NCI-H1092 treated with DMSO at 0.1 percent for 48 hours (cell line): Measurements from ENCODE around the gene NKD2.
"Not testable (repeated sequence)": the region's sequence is repeated elsewhere in the genome, so short reads cannot be mapped to it uniquely, and the experiment has no call there.

Experiments used
- DNase-seq: peaks from one replicate; lab custom pipeline; 2025; lab: John Stamatoyannopoulos, UW

The NKD2 gene

DNA sequence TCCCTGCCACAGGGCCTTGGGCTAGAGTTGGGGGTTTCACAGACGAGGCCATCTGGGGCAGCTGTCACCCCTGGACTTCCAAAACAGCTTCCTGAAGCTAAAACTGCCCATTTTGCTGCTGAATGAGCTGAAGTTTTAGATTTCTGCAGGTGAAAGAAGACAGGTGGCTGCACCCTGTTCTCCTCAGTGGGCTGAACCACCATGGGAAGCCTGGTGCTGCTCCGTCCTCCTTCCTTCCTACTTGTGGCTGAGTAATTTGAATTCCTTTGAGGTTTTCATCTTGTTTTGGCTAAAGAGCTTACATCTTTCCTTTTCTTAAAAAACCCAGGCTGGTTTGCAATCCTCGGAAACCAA is 5.3 kb downstream of the NKD2 start:
- DNase-seq, result no peak

DNA sequence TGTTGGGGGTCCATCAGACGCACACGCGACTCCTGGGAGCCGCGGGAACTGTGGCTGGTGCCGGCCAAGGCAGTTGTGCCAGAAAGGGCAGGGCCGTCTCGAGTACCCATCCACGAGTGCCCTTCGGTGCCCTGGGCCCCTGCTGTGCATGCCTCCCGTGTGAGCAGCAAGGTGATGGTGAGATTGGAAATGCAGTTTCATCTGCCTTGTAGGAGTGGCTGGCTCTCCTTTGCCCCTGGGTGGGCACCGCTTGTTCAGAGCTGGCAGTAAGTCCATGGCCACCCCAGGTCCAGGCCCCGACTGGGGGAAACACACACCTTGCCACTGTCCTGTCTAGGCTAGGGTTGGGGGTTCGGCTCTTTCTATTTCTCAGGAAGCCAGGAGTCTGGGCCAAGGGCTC is 5.7 kb downstream of the NKD2 start:
- DNase-seq, result no peak

DNA sequence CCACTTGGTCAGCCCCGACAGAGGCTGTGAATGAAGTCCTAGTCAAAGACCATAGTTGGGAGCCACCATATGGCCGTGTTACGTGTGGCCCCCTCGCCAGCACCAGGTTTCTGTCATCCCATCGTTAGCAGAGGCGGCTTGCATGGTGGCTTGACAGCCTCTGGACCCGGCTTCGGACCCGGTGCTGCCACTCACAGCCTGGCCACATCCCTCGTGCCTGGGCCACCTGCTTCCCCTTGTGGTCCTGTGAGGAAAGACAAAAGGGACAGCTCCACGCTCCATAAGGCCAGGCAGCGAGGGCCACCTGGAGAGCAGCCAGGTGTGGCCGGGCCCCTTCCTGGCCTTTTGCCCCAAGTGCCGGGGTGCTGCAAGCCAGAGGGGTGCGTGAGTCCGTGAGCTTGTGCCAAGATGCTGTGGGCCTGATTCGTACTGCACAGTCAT is 6.2 kb downstream of the NKD2 start:
- peak; percentile 4 for DNase-seq

DNA sequence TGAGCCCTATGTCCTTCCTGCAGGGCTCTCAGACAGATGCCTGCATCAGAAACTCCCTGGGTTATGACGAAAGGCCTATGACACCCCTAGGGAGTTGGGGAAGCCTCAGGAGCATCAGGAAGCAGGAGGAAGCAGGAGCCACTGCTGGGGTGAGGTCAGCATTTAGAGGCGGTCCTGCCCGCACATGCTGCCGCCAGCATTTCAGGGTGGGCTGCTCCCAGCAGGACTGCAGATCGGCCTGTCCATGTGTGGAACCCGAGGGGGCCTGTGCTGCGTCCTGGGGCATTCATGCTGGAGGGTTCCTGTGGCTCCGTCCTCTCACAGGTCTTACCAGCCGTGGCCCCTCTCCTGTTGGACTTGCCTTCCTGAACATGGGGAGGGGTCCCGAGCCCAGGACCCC is 6.9 kb downstream of the NKD2 start:
- no peak for DNase-seq

DNA sequence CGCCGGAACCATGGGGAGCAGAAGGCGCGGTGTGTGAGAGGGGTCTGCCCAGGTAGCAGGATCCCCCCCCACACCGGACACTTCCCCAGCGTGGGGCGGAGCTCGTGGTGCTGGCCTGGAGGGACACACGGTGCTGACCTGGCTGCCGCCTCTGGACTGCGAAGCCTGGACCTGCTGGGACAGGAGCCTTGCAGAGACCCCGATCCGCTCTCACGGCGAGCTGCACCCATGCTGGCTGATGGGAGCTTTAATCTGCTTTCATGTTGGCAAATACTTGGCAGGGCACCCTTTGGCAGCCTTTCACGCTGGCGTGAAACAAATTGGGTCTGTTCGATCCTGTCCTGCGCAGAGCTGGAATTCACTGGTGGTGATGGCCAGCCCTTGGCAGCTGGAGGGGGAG is 7.4 kb downstream of the NKD2 start:
- DNase-seq, result no peak

DNA sequence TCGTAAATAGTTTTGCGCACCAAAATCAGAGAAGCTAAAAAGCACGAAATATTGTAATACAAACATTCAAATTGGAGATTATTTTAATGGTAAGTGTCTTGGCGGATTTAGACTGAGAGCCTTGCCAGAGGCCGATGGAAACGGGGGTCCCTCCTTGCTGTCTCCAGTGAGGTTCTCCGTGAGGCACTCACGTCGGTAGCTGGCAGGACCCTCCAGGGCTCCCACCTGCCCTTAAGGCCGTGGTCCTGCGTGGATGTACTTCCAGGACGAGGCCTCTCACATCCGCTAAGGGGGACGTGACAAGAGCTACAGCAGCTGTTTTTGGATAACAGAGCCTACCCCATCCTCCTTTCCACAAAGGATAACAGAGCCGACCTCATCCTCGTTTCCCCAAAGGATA is 7.9 kb downstream of the NKD2 start:
- DNase-seq, result no peak

DNA sequence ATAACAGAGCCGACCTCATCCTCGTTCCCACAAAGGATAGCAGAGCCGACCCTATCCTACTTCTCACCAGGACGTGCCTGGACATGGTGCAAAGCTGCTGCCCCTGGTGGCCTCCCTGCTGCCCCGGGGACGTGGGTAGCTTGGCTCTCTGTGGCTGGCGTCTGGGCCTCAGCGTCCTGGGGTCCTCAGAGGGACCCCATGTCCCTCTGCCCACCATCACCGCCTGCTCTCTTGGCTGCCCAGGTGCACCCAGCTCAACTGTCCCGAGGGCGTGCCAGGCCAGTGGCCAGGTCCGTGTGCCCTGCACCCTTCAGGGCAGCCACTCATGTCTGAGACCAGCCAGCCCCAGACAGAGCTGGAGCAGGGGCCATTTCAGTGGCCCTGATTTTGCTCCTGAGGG is 8.5 kb downstream of the NKD2 start:
- no peak for DNase-seq

DNA sequence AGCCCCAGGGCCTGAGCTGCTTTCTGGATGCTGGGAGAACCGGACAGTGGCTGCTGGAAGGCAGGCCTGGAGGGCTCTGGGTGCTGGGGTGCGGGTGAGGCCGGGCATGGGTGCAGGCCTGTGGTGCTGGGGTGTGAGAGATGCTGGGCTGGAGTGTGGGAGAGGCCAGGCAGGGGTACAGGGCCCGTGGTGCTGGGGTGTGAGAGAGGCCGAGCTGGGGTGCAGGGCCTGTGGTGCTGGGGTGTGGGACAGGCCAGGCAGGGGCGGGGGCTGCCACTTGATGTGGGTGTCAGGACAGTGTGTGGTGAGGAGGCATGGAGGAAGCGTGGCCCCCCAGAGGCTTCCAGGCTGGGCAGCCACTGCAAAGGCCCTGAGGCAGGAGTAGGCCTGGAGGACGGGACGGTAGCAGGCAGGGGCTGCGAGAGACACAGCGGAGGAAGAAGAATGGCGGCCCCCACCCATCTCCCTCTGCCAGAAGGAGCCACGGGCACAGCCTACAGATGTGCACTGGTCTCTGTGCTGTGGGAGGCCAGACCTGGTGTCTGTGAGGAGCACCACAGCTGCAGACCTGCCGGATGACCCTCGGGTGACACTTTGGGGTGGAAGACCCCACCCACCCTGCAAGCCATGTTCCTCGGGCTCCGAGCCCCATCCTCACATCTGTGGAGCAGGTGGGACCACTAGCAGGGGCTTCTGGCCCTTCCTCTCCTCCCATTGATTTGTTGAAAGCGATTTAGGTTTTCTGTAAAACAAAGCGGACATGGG is 9.3 kb downstream of the NKD2 start:
- no peak for DNase-seq

DNA sequence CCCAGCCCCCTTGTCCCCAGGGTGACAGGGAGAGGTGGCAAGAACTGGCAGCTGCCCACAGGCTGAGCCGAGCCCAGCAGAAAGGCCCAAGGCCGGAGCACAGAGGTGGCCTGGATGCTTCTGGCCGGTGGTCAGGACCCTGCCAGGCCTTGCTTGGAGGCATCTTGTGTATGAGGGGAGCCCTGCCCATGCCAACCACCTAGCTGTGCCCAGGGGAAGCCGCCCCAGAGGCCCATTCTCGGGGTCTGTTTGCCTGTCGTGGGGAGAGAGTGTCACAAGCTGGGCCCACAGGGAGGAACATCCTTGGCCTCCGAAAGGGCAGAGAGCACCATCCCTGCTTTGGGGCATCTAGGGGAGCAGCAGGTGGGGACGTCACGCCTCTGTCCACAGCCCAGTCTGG is 10.0 kb downstream of the NKD2 start:
- no peak for DNase-seq

DNA sequence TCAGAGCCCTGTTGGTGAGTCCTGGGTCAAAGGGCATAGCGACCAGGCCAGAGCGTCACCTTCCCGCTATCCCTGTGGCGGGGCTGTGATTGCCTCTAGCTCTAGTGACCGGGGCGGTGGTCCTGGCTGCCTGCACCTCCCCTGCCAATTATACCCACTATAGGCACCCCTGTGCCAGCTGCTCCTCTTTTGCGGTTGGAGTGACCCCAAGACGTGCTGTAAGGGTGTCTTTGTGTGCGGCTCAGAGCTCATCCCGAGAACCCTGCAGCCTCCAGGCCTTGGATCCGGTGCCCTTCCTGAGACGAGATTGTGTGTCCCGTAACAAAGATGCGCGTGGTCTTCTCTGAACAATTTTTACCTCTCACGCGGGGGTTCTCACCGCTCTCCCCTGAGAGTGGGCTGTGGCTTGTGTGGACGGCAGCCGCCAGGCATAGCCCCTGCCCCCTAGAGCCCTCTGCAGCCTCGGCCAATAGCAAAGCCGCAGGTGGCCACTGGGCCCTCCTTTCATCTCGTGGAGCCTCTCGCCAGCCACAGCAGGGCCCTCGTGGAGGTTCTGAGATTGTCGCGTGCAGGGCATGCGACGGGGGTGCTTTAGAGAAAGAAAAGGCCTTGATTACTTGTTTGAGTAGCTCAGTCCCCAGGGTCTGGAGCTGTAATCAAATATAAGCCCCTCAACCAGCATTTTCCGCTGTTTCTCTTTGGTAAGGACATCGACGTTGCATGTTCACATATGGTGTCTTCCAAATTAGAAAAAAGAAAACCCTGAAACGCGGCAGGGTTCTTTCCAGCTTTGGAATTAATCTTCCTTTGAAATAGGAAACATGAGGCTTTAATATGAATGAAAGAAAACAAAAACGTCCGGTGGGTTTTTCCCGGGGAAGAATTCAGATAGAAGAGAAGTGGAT is 10.7 kb downstream of the NKD2 start:
- no peak for DNase-seq

DNA sequence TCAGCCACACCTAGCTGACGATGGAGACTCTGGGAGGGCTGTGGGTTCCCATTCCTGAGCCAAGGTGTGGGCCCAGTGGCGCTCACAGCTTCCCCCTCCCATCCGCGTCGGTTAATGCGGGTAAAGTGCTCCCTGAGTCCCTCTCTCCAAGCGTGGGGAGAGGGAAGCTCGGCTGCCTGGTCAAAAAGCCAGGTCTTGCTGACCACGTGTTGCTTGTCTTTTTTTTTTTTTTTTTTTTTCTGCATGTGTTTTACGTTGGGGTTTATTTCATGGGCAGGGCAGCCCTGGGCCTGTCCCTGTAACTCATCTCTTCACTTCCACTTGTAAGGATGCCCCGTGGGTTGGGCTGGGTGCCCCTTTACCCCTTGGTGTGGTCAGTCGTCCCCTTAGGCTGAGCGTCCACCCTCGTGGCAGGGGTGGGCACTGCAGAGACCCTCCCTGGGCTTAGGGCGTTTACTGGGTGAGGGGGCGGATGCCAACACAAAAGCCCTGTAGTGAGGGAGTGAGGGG is 11.9 kb downstream of the NKD2 start:
- DNase-seq, result no peak

DNA sequence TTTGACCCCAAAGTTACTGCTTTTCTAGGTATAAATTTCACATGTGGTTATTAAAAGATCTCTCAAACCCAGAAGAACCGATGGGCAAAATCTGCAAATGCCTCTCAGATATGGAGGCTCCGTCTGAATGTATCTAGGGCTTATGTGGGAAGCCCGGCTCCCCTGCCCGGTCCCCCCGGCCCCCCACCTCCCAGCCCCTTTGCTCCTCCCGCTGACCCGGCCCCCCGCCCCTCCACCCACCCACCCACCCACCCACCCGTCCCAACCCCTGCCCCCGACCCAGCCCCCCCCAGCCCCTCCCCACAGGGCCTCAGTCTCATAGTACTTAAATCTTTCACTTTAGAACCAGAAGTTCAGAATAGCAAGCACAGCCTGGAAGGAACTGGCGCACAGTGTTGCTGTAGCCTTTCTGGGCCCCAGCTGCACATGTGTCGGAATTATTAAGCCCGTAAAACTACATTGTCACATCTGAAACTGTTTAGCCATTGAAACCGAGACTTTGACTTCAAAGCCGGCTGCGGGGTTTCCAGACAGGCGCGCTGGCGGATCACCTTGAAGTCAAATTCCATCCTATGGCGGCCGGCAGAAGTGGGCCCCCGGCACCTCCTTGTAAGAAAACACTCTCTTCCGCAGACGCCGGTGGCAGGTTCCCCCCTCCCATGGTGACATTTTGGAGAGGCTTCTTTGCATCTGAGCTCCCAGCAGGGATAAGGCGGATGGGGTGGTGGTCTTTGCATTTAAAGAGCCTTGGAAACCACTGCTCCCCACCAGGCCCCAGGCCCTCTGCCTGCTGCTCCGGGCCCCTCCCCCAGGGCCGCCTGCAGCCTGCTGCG is 12.8 kb downstream of the NKD2 start:
- no peak for DNase-seq

DNA sequence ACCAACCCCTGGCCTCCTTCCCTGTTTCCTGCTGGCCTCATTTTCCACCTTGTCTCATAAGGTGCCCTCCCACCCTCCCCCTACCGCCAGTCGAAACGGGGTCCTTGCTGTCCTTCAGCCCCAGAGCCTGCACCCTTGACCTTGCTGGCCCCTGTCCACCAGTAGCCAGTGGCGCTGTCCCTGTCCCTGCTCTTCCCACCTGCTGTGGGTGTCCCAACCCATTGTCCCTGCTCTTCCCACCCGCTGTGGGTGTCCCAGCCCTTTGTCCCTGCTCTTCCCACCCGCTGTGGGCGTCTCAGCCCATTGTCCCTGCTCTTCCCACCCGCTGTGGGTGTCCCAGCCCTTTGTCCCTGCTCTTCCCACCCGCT is 13.4 kb downstream of the NKD2 start:
- DNase-seq, result not testable (repeated sequence)

DNA sequence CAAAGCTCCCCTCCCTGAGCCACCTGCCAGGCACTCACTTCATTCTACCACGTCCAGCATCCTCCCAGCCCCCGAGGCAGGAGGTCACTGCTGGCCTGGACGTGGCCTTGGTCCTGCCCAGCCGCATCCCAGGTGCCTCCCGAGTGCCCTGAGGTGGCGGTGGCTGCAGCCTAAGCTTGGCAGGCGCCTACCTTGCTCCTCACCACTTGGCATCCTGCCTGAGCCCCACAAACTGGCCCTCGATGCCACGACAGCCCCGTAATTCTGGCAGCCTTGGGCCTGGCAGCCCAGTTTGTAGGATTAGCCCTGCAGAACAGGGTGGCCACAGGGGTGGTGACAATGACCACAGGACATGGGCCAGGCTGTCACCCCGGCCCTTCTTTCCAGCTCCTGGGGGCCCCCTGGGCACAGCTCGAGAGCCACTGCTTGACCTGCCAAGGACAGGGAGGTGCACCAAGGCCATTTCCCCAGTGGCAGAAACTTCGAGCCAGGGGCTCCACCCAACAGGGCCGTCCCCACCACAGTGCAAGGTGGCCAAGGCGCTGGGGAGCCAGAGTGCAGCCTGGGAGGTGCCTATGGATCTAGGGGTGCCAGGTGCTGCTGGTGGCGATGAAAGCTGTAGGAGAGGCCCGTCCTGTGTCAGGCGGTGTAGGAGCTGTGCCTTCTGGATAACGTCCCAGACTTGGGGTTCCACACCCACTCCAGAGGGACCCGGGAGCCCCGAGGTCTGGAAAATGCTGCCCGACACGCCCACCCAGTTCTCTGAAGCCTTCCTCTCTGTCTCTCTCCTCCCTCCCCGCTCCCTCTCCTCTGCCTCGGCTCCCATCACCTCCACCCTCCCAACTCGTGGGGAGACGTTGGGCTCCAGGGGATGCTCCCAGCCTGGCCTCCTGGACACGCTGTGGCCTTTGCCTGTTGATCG is 18.4 kb downstream of the NKD2 start:
- DNase-seq, result no peak

DNA sequence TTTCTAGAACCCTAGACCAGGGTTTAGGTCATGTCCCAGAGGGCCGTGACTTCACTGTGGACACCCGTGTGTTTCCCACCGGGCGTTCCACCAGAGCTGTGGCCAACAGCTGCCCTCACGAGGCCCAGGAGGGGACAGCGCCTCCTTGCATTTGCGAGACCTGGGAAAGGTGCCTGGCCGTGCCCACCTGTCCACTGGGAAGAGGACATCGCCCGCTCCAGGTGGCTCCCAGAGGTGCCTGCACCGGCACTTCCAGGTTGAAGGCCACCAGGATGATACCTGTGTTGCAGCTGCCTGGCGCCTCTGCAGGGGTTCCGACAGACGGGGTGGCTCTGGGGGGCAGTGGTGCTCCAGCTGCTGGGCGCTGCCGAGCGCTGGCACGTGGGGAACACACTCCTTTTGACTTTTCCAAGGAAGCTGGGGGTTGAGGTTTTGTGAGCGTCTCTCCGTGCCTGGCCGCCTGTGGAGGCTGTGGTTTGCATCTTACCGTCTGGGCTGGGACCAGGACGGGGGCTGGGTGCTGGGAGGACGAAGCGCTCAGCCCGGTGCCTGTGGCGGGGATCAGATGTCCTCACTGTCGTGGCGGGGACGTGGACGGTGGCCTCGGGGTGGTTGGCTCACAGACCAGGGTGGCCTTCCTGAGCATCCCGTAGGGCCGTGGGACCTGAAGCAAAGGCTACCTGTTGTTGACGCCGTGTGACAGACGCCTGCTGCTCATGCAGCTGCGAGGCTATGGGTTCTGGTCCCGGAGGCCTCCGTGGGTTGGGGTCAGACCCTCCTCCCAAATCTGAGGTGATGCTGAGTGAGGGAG is 19.2 kb downstream of the NKD2 start:
- DNase-seq, result no peak

DNA sequence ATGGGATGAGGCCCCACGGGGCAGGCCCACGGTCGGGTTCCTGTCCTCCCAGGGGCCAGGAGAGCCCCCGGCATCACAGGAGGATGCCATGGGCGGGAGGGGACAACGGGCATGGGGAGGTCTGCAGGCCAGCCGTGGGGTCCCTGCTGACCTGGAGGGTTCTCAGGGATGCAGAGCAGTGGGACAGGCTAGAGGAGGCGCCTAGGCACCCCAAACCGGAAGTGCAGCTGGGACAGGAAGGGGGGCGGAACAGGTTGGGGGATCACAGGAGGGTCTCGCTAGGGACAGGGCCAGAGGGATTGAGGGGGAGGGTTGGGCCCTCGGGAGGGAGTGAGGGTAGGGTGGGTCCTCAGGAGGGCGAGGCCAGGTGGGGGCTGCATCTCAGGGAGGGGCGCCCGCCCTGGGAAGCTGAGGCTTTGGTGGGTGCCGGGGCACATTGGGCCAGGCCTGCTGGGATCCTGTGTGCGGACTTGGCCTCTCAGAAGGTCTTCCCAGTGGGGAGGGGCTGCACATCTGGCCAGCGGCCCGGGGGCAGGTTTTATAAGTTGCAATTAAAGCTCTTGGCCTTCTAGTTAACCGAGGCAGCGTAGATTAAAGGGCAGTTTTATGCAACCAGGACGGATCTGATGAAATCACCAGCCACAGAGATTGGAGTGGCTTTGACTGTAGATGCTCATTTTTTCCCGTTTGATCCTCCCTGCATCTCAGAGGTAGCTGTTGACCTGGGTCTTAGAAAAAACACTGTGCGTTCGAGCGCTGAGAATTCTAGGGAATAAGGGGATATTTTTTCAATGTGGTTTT is 20.1 kb downstream of the NKD2 start:
- DNase-seq, result no peak

DNA sequence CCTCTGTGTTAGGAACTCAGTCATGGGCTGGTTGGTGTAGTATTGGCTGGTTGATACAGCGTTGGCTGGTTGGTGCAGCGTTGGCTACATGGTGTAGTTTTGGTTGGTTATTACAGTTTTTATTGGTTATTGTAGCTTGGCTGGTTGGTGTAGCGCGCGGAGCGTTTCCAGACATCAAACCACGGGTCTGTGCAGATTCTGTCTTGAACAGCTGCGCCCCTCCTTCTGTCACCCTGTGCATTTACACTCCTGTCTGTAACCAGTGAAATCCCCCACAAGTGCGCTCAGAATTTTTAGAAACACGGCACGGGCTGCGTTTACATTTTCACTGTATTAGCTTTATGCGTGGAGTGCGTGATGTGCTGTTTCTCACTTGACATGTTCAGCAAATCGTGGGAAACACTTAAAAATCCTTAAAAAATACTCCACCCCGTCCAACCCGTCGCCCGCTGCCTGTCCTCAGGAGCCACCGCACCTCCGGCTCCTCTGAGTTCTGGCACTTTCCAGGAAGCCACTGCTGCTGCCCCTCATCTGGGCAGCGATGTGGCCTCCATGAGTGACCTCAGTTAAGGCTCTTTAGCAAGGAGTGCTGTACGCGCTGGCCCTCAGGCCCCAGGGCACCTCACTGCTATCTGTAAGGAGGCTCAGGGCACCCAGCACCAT is 20.8 kb downstream of the NKD2 start:
- DNase-seq, result no peak

DNA sequence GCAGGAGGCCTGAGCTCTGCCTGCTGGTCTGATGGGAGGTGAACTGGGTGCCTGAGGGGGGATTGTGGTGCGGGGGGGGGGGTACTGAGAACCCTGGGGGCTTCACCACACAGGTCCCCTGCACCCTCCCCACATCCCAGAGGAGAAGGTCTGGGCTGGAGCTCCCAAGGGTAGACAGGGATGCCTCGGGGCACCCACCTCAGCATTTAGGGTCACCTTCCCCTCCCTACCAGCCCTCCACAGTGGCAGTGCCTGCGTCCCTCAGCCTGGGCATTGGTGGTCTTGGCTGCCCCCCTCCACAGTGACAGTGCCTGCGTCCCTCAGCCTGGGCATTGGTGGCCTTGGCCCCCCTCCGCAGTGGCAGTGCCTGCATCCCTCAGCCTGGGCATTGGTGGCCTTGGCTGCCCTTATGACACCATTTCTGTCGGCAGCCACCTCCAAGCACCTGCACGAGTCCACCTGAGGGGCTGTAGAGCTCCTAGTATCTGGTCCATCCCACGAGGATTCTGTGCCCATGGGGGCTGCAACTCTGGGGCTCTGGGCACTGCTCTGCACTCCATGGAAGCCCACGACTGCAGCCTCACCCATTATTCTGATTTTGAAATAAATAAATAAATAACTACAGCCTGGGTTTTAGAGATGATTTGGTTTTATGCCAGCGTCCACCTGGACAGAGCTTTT is 21.5 kb downstream of the NKD2 start:
- DNase-seq, result no peak
